GM18520 (cell line): ENCODE data around the gene EIF2B4.
A peak's percentile ranks its signal among the peaks of the same experiment; 100 is the strongest.
"Not testable (repeated sequence)": the region's sequence is repeated elsewhere in the genome, so short reads cannot be mapped to it uniquely, and the experiment has no call there.

ENCODE experiments used
- ATAC-seq: cut with Tn5 transposase; IDR thresholded peaks from one replicate; pipeline ENCODE4 v1.9.1; 2021; ENCODE audit not compliant: unreplicated experiment

The EIF2B4 gene

GRCh38 chr2:27378096-27378808, 8.1 kb upstream of the EIF2B4 start:
- no peak for ATAC-seq

GRCh38 chr2:27377618-27378095, 7.5 kb upstream of the EIF2B4 start:
- no peak for ATAC-seq

- no peak for ATAC-seq
These were observed 6.9 kb upstream of the EIF2B4 start for GRCh38 chr2:27376866-27377617.

- no peak for ATAC-seq
These were observed 6.2 kb upstream of the EIF2B4 start for GRCh38 chr2:27376151-27376865.

GRCh38 chr2:27375513-27376099, 5.5 kb upstream of the EIF2B4 start:
- ATAC-seq, result no peak

GRCh38 chr2:27373567-27373966, 3.4 kb upstream of the EIF2B4 start:
- ATAC-seq, result no peak

- ATAC-seq, result no peak
These were observed 2.8 kb upstream of the EIF2B4 start for GRCh38 chr2:27372937-27373336.

GRCh38 chr2:27370816-27371620, 880 bp upstream of the EIF2B4 start:
- ATAC-seq, result no peak

GRCh38 chr2:27369471-27370025, 590 bp downstream of the EIF2B4 start:
- ATAC-seq, result no peak

GRCh38 chr2:27363933-27364332, 6.2 kb downstream of the EIF2B4 start:
- ATAC-seq, result no peak

- no peak for ATAC-seq
These were observed 7.3 kb downstream of the EIF2B4 start for GRCh38 chr2:27362678-27363420.

GRCh38 chr2:27356382-27357181, 13.6 kb downstream of the EIF2B4 start, which contains the start of gene GTF3C2:
GTF3C2 (minus strand) TSS chr2:27356764; CDS start chr2:27343554, 13,210 bp downstream.
- peak; percentile 78 for ATAC-seq

GRCh38 chr2:27356056-27356381, 14.1 kb downstream of the EIF2B4 start:
- peak; percentile 18 for ATAC-seq

GRCh38 chr2:27354597-27354927, 15.6 kb downstream of the EIF2B4 start:
- no peak for ATAC-seq

GRCh38 chr2:27353762-27354596, 16.2 kb downstream of the EIF2B4 start:
- no peak for ATAC-seq

- ATAC-seq, result not testable (repeated sequence)
These were observed 16.8 kb downstream of the EIF2B4 start for GRCh38 chr2:27353386-27353761.

GRCh38 chr2:27351802-27352598, 18.1 kb downstream of the EIF2B4 start:
- no peak for ATAC-seq
